SK-N-SH treated with all-trans-retinoic acid at 6 μM for 48 hours (cell line): ENCODE measurements around the gene GTF3C4.
"Not testable (repeated sequence)": the region's sequence is repeated elsewhere in the genome, so short reads cannot be mapped to it uniquely, and the experiment has no call there.

Experiments used
- ATAC-seq: fragments of 200-7000 bp; cut with Tn5 transposase; 3 replicates; pipeline ENCODE4 v1.9.1; 2020; ENCODE audit warnings: mild to moderate bottlenecking, moderate library complexity
- BACH2 ChIP-seq: fragments of 250-450 bp; sonication (Bioruptor Pico); IDR thresholded peaks from 2 replicates; pipeline ENCODE4 v1.9.0; 2021; ENCODE audit warnings: mild to moderate bottlenecking, borderline replicate concordance
- CSDC2 ChIP-seq: fragments of 250-450 bp; sonication (Bioruptor Pico); IDR thresholded peaks from 2 replicates; pipeline ENCODE4 v1.5.0; 2020; ENCODE audit warnings: mild to moderate bottlenecking, moderate library complexity
- ESRRG ChIP-seq: fragments of 250-450 bp; sonication (Bioruptor Pico); IDR thresholded peaks from 2 replicates; pipeline ENCODE4 v1.6.1; 2021; ENCODE audit warnings: mild to moderate bottlenecking
- GLIS3 ChIP-seq: fragments of 250-450 bp; sonication (Bioruptor Pico); IDR thresholded peaks from 2 replicates; pipeline ENCODE4 v1.5.0; 2020; ENCODE audit warnings: mild to moderate bottlenecking, moderate library complexity
- ISL1 ChIP-seq: fragments of 250-450 bp; sonication (Bioruptor Pico); IDR thresholded peaks from 2 replicates; pipeline ENCODE4 v2.1.2; 2022; ENCODE audit warnings: mild to moderate bottlenecking, moderate library complexity
- OSR1 ChIP-seq: fragments of 250-450 bp; sonication (Bioruptor Pico); IDR thresholded peaks from 2 replicates; pipeline ENCODE4 v1.8.0; 2022; ENCODE audit warnings: moderate library complexity, mild to moderate bottlenecking, inconsistent platforms
- PPARA ChIP-seq: fragments of 250-450 bp; sonication (Bioruptor Pico); IDR thresholded peaks from 2 replicates; pipeline ENCODE4 v1.5.0; 2020; ENCODE audit warnings: mild to moderate bottlenecking, borderline replicate concordance
- RARB ChIP-seq: fragments of 250-450 bp; sonication (Bioruptor Pico); IDR thresholded peaks from 2 replicates; pipeline ENCODE4 v1.8.0; 2021; ENCODE audit warnings: mild to moderate bottlenecking, moderate library complexity
- ZC3H10 ChIP-seq: fragments of 250-450 bp; sonication (Bioruptor Pico); IDR thresholded peaks from 2 replicates; pipeline ENCODE4 v1.5.1; 2021; ENCODE audit warnings: mild to moderate bottlenecking, moderate library complexity
- ZFP3 ChIP-seq: fragments of 250-450 bp; sonication (Bioruptor Pico); IDR thresholded peaks from 2 replicates; pipeline ENCODE4 v1.5.0; 2020; ENCODE audit warnings: mild to moderate bottlenecking, moderate library complexity
- ZFP30 ChIP-seq: fragments of 450-650 bp; formaldehyde crosslinking; IDR thresholded peaks from 2 replicates; pipeline ENCODE4 v1.5.0; 2022; ENCODE audit warnings: mild to moderate bottlenecking, moderate library complexity
- ZNF70 ChIP-seq: fragments of 450-650 bp; formaldehyde crosslinking; IDR thresholded peaks from 2 replicates; pipeline ENCODE4 v1.5.0; 2020; ENCODE audit warnings: mild to moderate bottlenecking, moderate library complexity
- ZNF8 ChIP-seq: fragments of 450-650 bp; formaldehyde crosslinking; IDR thresholded peaks from 2 replicates; pipeline ENCODE4 v1.5.0; 2020; ENCODE audit warnings: mild to moderate bottlenecking, moderate library complexity
- TF ChIP-seq, protein P1 (sequence below): fragments of 250-450 bp; sonication (Bioruptor Pico); IDR thresholded peaks from 2 replicates; pipeline ENCODE4 v1.5.0; 2020; ENCODE audit warnings: mild to moderate bottlenecking, moderate library complexity
- TF ChIP-seq, protein P2 (sequence below): fragments of 250-450 bp; sonication (Bioruptor Pico); IDR thresholded peaks from 2 replicates; pipeline ENCODE4 v1.8.0; 2020; ENCODE audit warnings: mild to moderate bottlenecking, moderate library complexity, borderline replicate concordance
- TF ChIP-seq, protein P3 (sequence below): fragments of 250-450 bp; sonication (Bioruptor Pico); IDR thresholded peaks from 2 replicates; pipeline ENCODE4 v1.8.0; 2021; ENCODE audit warnings: low read depth, mild to moderate bottlenecking, moderate library complexity, borderline replicate concordance
- TF ChIP-seq, protein P4 (sequence below): fragments of 250-450 bp; sonication (Bioruptor Pico); IDR thresholded peaks from 2 replicates; pipeline ENCODE4 v1.5.1; 2021; ENCODE audit warnings: mild to moderate bottlenecking, moderate library complexity
- TF ChIP-seq, protein P5 (sequence below): fragments of 250-450 bp; sonication (Bioruptor Pico); IDR thresholded peaks from 2 replicates; pipeline ENCODE4 v1.5.1; 2020; ENCODE audit warnings: low read depth, mild to moderate bottlenecking, moderate library complexity

Gene GTF3C4

DNA sequence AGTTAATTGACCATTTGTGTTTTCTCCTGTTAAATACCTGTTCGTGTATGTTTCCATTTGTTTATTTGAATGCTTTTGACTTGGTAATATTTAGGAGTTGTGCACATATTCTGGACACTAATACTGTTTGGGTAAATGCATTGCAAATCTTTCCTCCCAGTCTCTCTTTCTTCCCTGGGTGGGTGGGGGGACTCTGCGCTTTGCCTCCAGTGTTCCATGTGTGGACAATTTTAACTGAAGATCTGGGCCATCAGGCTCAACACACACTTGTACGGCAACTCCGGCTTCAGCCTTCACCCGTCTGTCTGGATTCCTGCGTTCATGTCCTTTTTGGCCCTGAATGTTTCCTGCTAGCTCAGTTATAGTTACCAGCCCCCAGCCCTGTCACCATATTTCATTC is 40.1 kb downstream of the GTF3C4 start:
- no peak for ATAC-seq
- TF ChIP-seq PPARA (CRISPR knock-in tag) (no peak), ZC3H10 (CRISPR knock-in tag) (no peak), ISL1 (CRISPR knock-in tag) (no peak), ZNF8 (CRISPR knock-in tag) (no peak), OSR1 (no peak), ZNF70 (CRISPR knock-in tag) (no peak), CSDC2 (CRISPR knock-in tag) (no peak), ZFP3 (CRISPR knock-in tag) (no peak), ESRRG (no peak)
- TF ChIP-seq, protein P1, sequence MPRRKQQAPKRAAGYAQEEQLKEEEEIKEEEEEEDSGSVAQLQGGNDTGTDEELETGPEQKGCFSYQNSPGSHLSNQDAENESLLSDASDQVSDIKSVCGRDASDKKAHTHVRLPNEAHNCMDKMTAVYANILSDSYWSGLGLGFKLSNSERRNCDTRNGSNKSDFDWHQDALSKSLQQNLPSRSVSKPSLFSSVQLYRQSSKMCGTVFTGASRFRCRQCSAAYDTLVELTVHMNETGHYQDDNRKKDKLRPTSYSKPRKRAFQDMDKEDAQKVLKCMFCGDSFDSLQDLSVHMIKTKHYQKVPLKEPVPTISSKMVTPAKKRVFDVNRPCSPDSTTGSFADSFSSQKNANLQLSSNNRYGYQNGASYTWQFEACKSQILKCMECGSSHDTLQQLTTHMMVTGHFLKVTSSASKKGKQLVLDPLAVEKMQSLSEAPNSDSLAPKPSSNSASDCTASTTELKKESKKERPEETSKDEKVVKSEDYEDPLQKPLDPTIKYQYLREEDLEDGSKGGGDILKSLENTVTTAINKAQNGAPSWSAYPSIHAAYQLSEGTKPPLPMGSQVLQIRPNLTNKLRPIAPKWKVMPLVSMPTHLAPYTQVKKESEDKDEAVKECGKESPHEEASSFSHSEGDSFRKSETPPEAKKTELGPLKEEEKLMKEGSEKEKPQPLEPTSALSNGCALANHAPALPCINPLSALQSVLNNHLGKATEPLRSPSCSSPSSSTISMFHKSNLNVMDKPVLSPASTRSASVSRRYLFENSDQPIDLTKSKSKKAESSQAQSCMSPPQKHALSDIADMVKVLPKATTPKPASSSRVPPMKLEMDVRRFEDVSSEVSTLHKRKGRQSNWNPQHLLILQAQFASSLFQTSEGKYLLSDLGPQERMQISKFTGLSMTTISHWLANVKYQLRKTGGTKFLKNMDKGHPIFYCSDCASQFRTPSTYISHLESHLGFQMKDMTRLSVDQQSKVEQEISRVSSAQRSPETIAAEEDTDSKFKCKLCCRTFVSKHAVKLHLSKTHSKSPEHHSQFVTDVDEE (CRISPR knock-in tag) = no peak
- TF ChIP-seq, protein P2, sequence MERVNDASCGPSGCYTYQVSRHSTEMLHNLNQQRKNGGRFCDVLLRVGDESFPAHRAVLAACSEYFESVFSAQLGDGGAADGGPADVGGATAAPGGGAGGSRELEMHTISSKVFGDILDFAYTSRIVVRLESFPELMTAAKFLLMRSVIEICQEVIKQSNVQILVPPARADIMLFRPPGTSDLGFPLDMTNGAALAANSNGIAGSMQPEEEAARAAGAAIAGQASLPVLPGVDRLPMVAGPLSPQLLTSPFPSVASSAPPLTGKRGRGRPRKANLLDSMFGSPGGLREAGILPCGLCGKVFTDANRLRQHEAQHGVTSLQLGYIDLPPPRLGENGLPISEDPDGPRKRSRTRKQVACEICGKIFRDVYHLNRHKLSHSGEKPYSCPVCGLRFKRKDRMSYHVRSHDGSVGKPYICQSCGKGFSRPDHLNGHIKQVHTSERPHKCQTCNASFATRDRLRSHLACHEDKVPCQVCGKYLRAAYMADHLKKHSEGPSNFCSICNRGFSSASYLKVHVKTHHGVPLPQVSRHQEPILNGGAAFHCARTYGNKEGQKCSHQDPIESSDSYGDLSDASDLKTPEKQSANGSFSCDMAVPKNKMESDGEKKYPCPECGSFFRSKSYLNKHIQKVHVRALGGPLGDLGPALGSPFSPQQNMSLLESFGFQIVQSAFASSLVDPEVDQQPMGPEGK (CRISPR knock-in tag) = no peak
- TF ChIP-seq, protein P3, sequence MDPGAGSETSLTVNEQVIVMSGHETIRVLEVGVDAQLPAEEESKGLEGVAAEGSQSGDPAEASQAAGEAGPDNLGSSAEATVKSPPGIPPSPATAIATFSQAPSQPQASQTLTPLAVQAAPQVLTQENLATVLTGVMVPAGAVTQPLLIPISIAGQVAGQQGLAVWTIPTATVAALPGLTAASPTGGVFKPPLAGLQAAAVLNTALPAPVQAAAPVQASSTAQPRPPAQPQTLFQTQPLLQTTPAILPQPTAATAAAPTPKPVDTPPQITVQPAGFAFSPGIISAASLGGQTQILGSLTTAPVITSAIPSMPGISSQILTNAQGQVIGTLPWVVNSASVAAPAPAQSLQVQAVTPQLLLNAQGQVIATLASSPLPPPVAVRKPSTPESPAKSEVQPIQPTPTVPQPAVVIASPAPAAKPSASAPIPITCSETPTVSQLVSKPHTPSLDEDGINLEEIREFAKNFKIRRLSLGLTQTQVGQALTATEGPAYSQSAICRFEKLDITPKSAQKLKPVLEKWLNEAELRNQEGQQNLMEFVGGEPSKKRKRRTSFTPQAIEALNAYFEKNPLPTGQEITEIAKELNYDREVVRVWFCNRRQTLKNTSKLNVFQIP (CRISPR knock-in tag) = no peak

DNA sequence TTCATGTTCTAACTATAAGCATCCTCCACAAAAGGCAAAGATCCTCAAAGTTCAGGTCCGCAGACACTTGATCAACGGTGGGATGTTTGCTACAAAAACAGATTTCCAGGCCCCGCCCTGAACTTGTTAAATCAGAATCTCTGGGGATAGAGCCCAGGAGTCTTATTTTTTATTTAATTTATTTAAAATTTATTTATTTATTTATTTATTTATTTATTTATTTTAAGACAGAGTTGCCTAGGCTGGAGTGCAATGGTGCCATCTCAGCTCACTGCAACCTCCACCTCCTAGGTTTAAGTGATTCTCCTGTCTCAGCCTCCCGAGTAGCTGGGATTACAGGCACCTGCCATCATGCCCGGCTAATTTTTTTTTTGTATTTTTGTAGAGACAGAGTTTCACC is 40.9 kb downstream of the GTF3C4 start:
- not testable (repeated sequence) for ATAC-seq

DNA sequence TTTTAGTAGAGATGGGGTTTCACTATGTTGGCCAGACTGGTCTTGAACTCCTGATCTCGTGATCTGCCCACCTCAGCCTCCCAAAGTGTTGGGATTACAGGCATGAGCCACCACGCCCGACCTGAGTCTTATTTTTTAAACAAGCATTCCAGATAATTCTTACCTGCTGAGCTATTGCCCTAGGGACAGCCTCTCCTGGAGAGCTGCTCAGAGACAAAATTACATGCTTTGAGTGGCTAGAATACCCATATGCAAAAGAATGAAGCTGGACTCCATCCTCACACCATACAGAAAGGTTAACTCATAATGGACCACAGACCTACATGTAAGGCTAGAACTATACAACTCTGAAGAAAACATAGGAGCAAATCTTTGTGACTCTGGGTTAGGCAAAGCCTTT is 41.6 kb downstream of the GTF3C4 start:
- ATAC-seq = no peak
- TF ChIP-seq, protein P4, sequence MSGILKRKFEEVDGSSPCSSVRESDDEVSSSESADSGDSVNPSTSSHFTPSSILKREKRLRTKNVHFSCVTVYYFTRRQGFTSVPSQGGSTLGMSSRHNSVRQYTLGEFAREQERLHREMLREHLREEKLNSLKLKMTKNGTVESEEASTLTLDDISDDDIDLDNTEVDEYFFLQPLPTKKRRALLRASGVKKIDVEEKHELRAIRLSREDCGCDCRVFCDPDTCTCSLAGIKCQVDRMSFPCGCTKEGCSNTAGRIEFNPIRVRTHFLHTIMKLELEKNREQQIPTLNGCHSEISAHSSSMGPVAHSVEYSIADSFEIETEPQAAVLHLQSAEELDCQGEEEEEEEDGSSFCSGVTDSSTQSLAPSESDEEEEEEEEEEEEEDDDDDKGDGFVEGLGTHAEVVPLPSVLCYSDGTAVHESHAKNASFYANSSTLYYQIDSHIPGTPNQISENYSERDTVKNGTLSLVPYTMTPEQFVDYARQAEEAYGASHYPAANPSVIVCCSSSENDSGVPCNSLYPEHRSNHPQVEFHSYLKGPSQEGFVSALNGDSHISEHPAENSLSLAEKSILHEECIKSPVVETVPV (CRISPR knock-in tag) = no peak
- TF ChIP-seq CSDC2 (CRISPR knock-in tag) = no peak
- no peak for TF ChIP-seq GLIS3
- no peak for TF ChIP-seq ZC3H10 (CRISPR knock-in tag)
- no peak for TF ChIP-seq PPARA (CRISPR knock-in tag)
- no peak for TF ChIP-seq RARB (CRISPR knock-in tag)
- TF ChIP-seq, protein P1 (CRISPR knock-in tag) = no peak
- no peak for TF ChIP-seq BACH2
- TF ChIP-seq ZFP30 (CRISPR knock-in tag) = no peak
- TF ChIP-seq, protein P3 (CRISPR knock-in tag) = no peak
- TF ChIP-seq ESRRG = no peak
- TF ChIP-seq, protein P5, sequence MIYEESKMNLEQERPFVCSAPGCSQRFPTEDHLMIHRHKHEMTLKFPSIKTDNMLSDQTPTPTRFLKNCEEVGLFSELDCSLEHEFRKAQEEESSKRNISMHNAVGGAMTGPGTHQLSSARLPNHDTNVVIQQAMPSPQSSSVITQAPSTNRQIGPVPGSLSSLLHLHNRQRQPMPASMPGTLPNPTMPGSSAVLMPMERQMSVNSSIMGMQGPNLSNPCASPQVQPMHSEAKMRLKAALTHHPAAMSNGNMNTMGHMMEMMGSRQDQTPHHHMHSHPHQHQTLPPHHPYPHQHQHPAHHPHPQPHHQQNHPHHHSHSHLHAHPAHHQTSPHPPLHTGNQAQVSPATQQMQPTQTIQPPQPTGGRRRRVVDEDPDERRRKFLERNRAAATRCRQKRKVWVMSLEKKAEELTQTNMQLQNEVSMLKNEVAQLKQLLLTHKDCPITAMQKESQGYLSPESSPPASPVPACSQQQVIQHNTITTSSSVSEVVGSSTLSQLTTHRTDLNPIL (CRISPR knock-in tag) = no peak
